Stimulated activated CD4-positive, alpha-beta T cell treated with anti-CD3 and anti-CD28 coated beads, Interleukin-15, amount 100 ng/mL, for 48 hours (primary cell): ENCODE measurements around the gene NGF.

Experiments used
- DNase-seq, 2 donors: peaks; one replicate each; pipeline ENCODE4 v3.0.0-alpha.2; 2020; ENCODE audit warnings: low read depth in 2 of 2

The NGF gene

DNA sequence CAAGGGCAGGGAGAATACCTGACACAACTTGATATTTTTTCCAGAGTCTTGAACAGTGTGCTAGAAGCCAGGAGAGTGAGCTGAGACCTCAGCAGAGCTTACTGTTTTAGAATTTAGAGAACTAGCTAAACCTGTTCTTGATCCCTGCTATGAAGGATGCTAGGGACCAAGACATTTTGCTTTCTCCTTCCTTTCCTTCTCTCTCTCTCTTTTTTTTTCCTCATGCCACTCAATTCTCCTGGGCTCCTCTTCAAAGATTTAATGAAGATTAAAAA, 99.0 kb downstream of the NGF start:
- no peak for DNase-seq

DNA sequence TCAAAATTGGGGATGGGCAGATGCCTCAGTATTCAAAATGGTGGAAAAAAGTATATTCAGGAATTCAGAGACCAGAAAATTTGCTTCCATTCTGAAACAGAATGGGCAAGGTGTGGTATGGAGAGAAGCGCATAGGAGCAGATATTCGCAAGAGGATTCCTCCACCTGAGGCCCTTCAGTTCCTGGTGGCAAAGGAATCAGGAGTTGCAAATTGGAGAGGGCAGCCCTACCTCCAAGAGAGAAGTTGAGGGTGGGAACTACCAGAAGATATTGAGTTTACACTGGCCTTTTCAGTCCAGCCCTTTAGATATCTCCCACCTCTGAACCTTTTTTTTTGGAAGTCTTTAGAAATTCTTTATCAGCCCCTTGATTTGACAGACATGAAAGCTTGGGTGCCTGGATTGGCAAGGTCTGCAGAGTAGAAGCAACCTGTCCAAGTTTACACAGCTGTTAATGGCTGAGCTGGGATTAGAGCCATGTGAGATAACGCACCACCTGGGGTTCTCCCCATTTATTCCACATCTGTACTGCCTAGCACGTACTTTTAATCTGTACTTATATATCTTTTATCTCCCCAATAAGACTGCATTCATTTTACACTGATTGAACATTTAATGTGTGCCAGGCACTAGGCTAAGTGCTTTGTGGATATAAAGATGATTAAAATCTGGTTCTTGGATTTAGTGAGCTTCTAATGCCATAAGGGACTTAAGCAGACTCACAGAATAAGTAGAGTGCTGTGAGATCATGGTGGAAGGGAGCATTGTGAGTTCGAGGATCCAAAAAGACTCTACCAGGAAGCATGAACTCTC, 99.5 kb downstream of the NGF start:
- no peak for DNase-seq

DNA sequence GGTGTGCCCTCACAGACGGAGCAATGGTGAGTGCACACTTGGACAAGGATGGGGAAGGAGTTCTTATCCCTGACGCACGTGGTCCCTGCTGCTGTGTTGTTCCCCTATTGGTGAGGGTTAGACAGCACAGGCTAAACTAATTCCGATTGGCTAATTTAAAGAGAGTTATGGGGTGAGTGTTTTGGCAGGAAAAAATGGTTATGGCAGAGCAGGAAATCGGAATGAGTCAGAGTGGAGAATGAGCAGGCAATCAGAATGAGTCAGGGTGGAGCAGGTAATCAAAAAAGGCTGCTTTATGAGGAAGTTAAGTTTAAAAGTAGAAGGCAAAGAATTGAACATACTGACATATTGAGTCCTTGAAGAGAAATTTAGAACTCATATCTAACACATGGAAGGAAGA, 100.5 kb downstream of the NGF start:
- DNase-seq, result no peak

DNA sequence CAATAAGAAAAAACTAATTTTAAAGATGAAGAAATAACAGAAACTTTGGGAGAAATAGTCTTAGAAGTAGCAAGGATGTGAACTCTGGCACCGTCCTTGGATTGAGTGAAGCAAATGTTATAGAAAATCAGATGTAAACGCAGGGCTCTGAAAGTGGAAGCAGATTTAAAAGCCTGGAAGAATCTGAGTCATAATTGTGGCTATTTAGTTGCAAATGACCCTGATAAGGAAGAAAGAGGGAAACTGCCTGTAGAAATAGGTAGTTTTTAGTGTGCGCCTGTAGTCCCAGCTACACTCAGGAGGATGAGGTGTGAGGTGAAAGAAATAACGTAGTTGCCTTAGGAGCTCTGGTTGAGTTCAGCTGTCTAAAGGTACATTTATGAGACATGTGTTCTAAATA, 101.0 kb downstream of the NGF start:
- DNase-seq, result no peak
